ENCODE data around the gene DGUOK.
"Not testable (repeated sequence)": the region's sequence is repeated elsewhere in the genome, so short reads cannot be mapped to it uniquely, and the experiment has no call there.

DGUOK gene

DNA sequence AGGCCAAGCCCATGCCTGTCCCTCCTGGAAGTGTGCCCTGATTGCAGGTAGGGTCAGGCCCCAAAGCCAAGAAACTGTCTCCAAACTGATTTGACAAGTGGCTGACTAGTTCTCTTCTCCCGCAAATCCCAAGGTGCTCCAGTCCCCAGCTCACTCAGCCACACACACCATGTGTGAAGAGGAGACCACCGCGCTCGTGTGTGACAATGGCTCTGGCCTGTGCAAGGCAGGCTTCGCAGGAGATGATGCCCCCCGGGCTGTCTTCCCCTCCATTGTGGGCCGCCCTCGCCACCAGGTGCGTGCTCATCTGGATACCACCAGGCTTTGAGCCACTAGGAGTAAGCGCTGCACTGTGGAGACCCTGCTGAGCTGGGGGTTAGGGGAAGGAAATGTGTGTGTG is 25.5 kb upstream of the DGUOK start:
- no peak for DNase-seq (ENCODE audit: low read depth)

DNA sequence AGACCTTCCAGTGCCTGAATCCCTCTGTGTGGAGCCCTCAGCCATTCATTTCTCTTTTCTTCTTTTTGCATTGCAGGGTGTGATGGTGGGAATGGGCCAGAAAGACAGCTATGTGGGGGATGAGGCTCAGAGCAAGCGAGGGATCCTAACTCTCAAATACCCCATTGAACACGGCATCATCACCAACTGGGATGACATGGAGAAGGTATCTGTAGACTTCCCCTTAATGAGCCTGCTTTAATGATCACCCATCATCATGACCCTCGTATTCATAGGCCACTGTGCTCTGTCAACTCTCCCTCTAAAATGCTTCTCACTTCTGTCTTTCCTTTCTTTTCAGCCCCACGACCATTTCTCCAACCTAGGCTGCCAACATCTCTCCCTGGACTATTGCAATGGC is 24.4 kb upstream of the DGUOK start:
- DNase-seq (ENCODE audit: low read depth): no peak

DNA sequence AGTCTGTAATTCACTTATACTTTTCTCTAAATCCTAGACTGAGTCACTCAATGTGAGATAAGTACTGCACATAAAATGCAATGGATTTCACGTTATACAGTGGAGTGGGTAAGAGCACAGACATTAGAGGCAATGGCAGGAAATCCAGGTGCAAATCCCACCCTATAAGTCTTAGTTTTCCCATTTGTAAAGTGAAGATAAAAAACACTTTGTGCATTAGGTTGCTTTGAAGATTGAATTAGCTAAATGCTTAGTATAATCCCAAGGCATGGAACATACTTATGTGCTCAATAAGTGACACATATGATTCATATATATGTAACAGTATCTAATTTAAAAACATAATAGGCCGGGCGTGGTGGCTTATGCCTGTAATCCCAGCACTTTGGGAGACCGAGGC is 23.4 kb upstream of the DGUOK start:
- DNase-seq (ENCODE audit: low read depth): no peak

DNA sequence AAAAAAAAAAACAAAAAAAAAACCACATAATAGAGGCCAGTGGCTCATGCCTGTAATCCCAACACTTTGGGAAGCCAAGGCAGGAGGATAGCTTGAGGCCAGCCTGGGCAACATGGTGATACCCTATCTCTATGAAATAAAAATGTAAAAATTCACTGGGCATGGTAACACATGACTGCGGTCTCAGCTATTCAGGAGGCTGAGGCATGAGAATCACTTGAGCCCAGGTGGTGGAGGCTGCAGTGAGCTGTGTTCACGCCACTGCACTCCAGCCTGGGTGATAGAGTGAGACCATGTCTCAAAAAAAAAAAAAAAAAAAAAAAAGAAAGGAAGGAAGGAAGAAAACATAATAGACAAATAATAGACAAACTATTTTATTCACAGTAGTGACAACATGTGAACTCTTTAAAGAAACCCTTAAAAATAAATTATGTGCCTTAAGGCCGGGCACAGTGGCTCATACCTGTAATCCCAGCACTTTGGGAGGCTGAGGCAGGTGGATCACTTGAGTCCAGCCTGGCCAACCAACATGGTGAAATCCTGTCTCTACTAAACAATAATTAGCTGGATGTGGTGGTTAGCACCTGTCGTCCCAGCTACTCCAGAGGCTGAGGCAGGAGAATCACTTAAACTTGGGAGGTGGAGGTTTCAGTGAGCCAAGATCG is 22.6 kb upstream of the DGUOK start:
- not testable (repeated sequence) for DNase-seq (ENCODE audit: low read depth)

DNA sequence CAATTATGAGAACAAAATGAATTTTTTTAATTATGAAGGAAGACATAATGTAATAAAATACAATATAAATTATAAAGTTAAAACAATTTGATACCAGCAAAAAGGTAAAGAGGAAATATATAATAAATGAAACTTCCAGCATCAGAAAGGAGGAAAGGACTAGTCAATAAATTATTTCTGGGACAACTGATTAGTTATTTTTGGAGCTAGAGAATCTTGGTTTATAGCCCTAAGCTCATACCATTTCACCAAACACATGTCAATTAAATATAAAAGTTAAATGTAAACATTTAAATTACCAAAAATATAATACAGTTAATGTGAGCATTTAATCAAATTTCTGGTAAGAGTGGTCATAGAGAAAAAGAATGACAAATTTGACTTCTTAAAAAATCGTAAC is 21.7 kb upstream of the DGUOK start:
- DNase-seq (ENCODE audit: low read depth): no peak

DNA sequence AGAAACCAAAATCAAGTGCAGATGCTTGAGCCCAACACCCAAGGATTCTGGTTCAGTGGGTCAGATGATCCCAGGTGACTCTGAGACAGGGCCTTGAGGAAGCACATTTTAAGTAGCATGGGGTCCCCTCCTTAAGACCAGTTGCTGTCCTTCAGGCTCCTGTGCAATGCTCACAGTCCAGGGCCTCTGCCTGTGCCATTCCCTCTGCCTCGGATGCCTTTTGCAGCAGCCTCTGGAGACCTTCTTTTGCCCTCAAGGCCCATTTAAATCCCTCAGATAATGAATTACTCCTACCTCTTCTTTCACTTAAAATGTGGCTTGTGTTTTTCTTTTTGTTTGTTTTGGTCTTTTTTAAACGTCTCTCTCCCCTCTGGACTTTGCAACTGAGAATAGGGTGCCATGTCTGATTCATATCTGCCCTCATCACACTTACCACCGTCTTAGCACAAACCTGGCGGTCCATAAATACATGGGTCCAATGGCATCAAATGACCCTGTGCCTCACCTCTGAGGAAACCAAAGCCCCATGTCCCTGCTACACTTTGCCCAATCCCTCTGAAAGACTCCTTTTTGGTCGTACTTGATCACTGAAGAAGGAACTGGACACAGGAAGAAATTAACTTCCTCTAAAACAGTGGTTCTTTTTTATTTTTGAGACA is 19.7 kb upstream of the DGUOK start:
- no peak for DNase-seq (ENCODE audit: low read depth)

DNA sequence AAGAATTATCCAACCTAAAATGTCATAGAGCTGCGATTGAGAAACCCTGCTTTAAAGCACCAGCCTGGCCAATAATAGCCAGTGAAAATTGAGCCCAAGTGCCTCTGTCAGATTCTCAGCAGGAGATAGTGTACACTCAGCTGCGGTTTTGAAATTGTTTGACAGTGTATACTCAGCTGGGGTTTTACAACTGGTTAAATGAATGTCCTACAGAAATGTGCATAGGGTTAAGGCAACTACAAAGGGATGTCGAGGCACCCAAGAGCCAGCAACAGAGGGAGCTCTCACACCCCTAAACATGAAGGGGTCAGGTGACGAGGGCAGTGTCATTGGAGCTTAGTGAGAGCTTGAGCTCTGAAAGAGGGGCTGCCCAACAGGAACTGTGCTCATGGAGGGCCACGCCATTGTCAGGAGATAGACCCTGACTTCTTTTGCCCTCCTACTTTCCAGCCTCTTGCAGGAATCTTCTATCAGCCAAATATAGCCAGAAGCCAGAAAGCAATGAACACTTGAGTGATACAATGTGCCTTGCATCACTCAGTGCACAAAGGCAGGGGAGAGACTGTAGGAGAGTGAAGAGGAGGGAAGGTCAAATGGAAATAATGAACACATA is 18.7 kb upstream of the DGUOK start:
- no peak for DNase-seq (ENCODE audit: low read depth)

DNA sequence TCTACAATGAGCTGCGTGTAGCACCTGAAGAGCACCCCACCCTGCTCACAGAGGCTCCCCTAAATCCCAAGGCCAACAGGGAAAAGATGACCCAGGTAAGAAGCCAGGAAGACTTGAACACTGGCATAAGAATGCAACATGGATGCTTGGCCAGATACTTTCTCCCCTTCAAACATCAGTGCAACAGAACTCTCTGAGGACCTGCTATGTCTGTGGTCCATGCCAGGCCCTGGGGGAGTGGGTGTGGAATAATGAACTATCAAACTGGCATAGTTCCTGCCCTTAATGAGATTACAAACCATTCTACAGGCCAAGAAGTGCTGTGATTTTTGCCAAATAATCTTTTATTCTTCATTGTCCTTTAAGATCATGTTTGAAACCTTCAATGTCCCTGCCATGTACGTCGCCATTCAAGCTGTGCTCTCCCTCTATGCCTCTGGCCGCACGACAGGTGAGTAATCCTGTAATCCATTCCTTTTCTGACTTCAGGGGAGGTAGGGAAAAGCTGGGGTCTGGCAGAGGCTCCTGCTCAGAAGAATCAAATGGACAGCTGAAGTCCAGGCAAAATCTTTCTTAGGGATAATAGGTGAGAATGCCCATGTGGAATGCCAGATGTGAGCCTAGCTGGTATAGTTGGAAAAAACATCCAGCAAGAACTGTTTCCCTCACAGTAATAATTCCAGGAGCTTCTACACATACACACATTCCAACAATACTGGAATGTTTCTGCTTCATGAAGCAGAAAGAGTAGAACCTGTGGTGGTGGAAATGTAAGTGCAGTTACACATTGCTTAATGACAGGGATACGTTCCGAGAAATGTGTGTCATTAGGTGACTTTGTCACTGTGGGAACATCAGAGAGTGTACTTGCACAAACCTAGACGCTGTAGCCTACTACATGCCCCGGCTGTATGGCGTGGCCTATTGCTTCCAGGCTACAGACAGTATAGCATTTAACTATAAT is 17.7 kb upstream of the DGUOK start:
- no peak for DNase-seq (ENCODE audit: low read depth)

DNA sequence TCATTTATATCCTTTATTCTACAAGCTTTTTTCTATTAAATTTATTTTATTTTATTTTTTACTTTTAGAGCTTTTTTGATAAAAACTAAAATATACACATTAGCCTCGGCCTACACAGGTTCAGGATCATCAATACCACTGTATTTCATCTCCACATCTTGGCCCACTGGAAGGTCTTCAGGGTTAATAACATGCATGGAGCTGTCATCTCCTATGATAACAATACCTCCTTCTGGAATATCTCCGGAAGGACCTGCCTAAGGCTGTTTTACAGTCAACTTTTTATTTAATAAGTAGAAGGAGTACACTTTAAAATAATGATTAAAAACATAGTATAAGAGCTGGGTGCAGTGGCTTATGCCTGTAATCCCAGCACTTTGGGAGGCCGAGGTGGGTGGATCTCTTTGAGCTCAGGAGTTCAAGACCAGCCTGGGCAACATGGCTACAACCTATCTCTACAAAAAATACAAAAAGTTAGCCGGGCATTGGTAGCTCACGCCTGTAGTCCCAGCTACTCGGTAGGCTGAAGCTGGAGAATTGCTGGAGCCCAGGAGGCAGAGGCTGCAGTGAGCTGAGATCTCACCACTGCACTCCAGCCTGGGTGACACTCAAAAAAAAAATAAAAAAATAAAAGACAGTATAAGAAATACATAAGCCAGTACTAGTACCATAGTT is 15.7 kb upstream of the DGUOK start:
- no peak for DNase-seq (ENCODE audit: low read depth)

DNA sequence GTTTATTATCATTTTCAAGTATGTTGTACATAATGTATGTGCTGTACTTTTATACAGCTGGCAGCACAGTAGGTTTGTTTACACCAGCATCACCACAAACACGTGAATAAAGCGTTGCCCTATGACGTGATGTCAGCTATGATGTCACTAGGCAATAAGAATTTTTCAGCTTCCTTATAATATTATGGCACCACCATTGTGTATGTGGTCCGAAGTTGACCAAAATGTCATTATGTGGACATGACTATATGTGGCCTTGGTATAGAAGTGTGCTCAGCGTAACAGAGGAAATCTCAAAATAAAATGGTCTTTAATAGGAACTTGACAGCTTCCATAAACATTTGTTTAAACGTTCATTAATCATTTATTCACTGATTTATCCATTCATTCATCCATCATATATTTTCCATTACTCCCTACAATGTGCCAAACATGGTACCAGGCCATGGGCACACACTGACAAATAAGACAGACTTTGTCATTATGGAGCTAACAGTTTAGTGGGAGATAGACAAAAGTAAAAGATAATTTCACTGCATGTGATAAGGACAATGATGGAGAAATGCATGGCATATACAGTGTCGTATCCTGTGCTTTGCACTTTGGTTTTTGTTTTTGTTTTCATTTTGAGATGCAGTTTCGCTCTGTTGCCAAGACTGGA is 15.0 kb upstream of the DGUOK start:
- DNase-seq (ENCODE audit: low read depth): no peak

DNA sequence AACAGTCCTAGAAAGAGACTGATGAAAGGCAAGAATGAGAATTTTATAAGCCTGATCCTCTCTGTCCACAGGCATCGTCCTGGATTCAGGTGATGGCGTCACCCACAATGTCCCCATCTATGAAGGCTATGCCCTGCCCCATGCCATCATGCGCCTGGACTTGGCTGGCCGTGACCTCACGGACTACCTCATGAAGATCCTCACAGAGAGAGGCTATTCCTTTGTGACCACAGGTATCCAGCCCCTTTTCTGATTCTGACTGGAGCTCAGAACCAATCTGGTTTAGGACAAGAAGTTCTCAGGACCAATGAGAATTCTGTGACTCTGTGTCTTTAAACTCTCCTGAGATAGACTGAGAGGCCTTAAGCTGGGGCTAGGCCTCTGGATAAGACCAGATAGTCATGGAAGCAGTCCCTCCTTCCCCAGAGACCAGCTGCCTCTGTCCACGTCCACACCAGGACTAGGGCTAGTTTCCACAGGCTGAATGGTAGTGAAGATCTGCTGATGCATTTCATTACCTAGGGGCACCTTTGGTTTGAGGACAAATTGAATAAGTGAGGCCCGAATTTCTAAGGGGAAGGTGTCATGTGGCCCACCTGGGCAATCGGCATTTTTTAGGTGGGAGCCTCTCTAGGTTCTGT is 13.1 kb upstream of the DGUOK start:
- DNase-seq (ENCODE audit: low read depth): no peak

DNA sequence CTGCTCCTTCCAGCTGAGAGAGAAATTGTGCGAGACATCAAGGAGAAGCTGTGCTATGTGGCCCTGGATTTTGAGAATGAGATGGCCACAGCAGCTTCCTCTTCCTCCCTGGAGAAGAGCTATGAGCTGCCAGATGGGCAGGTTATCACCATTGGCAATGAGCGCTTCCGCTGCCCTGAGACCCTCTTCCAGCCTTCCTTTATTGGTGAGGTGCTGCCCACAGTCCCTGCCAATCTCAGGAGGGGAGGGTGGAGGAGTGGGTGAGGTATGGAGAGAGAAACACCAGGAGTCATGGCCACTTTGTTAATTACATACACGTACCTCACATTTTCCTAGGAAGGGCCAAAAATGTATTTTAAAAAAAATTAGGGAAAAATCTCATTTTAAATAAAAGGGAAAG is 12.0 kb upstream of the DGUOK start:
- no peak for DNase-seq (ENCODE audit: low read depth)

DNA sequence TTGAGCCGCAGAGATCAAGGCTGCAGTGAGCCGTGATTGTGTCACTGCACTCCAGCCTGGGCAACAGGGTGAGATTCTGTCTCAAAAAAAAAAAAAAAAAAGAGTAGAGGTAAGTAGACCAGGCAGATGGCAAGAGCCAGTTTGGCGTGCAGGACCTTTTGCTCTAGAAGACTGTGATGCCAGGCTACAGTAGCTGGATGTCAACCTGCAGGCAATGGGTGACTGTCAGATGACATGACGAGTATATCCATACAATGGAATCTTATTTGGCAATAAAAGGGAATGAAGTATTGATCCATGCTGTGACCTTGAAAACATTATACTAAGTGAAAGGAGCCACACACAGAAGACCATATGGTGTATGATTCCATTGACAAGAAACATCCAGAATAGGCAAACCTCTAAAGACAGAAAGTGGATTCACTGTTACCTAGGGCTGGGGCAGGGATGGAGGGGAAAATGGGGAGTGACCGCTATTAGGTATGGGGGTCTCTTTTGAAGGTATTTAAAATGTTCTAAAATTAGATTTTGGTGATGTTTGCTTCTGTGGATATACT is 11.2 kb upstream of the DGUOK start:
- DNase-seq (ENCODE audit: low read depth): no peak

DNA sequence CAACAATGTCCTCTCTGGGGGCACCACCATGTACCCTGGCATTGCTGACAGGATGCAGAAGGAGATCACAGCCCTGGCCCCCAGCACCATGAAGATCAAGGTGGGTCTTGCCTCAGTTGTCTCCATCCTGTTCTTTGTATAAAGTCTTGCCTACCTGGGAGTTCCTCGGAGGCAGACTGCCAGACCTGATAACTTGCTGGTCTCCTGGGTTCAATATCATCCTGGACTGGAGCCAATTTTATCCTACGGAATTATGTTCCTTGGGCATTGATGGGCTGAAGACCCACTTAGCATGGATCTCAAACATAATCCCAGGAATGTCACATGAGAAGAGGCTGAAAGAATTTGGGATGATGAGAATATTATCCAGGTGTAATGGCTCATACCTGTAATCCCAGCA is 10.0 kb upstream of the DGUOK start:
- DNase-seq (ENCODE audit: low read depth): no peak

DNA sequence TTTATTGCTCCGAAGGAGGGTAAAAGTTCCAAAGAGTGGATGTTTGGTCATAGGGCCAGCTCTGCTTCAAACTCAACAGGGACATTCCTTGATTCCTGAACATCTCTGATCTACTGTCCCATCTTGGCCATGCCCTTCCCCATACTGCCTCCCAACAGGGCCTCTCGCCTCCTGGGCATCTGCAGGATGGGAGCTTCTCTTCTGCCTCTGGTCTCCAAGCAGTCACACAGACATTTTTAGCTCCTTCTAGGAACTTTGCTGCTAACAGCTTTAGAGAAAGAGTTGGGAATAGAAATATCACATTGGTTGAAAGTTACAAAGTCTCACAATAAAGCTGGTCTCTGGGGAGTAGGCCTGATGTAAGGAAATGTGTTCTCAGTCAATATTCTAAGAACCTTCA is 9.4 kb upstream of the DGUOK start:
- DNase-seq (ENCODE audit: low read depth): no peak

DNA sequence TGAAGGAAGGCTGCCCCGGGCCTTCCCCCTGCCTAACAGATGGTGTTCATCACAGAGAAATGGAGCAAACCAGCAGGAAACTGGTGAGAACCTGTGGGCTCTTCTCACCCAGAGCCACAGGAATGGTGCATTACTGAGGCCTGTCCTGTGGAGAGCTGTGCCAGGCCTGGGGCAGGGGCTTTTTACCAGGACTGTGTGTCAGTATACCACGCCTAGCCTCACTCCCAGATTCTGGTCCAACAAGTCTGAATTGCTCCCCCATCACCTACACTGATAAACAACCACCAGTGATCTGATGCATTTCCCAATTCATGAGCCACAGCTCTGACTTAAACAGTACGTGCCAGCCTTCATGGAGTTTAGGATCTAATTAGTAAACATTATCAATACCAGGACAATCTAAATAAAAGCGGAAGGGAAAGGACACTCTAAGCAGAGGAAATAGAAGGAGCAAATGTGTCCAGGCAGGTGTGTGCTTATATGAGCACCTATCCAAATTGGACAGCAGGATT is 8.9 kb upstream of the DGUOK start:
- DNase-seq (ENCODE audit: low read depth): no peak

DNA sequence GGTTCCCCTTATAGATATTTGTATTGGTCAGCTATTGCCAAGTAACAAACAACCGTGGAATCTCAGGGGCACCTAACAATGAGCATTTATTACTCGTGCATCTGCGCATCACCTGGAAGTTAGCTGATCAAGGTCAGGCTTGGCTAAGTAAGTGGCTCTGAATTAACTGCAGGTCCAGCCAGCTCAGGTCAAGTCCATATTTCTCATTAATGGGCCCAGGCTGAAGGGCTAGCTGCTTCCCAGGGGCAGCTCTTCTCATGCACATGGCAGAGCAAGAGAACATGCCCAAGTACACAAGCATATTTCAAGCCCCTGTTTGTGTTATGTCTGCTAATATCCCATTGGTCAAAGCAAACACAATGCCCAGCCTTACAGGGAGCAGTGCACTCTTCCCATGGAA is 7.8 kb upstream of the DGUOK start:
- DNase-seq (ENCODE audit: low read depth): no peak

DNA sequence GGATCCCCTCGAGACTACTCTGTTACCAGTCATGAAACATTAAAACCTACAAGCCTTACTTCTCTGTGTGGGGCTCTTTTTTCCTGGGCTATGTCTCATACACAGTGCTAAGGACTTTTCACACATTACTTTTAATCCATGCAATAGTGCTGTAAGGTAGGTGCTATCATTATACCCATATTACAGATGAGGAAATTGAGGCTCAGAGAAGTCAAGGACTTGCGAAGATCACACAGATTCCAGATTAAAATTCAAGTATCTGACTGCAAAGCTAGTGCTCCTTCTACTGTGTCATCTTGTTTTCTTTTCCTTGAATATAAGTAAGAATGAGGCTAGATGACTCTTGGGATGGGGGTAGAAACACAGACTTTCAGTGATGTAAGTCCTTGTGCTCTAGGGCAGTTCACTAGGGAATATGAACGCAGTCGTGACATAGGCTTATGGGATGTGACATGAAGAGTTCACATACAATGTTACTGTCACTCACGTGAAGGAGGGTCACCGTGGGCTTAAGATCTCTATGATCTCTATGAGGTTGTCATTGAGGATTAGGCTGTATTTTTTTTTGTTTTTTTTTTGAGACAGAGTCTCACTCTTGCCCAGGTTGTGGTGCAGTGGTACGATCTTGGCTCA is 7.0 kb upstream of the DGUOK start:
- DNase-seq (ENCODE audit: low read depth): no peak

DNA sequence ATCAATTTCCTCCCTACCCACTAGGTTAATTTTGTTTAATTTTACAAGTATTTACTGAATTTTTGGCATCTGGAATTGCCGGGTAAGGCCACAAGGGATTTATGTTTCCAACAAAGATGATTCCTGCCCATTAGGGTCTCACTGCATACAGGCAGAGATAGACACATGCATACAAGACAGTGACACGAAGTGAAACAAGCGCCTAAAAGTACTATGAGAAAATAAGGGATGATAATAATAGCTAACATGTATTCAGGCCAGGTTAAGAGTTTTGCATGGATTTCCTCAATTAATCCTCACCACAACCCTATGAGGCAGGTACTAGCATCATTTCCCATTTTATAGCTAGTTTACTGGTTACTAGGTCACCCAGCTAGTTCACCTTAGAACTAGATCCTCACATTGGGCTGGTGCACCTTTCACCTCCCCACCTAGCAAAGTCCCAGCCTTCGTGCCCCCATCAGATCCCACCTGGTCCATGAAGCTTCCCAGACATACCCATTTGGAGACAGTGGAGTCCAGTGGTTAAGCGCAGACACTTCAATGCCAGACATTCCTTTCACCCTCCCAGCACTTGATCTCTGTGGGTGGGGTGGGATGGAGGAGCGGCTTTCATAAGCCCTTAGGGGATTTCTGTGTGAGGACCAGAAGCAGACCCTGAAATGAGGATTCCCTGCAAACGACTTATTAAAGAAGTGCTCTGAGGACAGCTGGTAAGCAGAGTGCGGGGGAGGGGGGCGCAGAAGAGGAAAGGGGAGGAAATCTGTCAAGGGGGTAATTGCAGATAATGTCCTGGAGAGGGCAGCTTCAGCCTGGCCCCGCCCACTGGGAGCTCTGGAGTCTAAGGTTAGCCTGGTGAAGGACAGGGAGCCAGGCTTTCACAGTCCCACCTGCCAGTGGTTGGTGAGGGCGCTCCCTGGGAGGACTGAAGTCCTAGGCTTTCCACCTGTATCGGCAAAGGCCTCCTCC is 5.8 kb upstream of the DGUOK start:
- DNase-seq (ENCODE audit: low read depth): no peak
